CD14-positive monocyte (primary cell): ENCODE results near the gene ABCB8. TPM values are rescaled to one million over a fixed set of nuclear protein-coding genes. Genes with fewer than 3 reads are reported as not detected.
A peak's percentile ranks its signal among the peaks of the same experiment; 100 is the strongest.

Experiments used
- DNase-seq, 3 donors: peaks; one replicate each; pipeline ENCODE4 v3.0.0-alpha.2; 2011 to 2022
- H2AFZ ChIP-seq: 2 replicates; pipeline ENCODE4 v1.6.0; 2012; ENCODE audit warnings: mild to moderate bottlenecking, low read depth, low read length, inconsistent platforms; ENCODE audit not compliant: insufficient read depth, poor library complexity, severe bottlenecking
- H3K27ac ChIP-seq, 2 donors: 1 replicate in 1 of 2; 2 replicates in 1 of 2; pipeline ENCODE4 v1.5.1; 2012 to 2013; ENCODE audit warnings: low read length in 2 of 2, control low read depth in 1 of 2, inconsistent platforms in 1 of 2, low read depth in 1 of 2, mild to moderate bottlenecking in 1 of 2
- H3K27me3 ChIP-seq, 2 donors: one replicate each; pipeline versions ENCODE4 v1.6.0 to v1.6.1; 2011 to 2013; ENCODE audit warnings: low read length in 2 of 2; ENCODE audit not compliant: control insufficient read depth in 2 of 2, insufficient read depth in 2 of 2
- H3K36me3 ChIP-seq, 2 donors: replicated peaks in 1 of 2; 1 replicate in 1 of 2; 2 replicates in 1 of 2; pipeline versions ENCODE4 v1.5.1 to v1.6.1; 2012 to 2013; ENCODE audit warnings: low read length in 2 of 2, control low read depth in 1 of 2, inconsistent platforms in 1 of 2, mild to moderate bottlenecking in 1 of 2; ENCODE audit not compliant: insufficient read depth in 2 of 2, control insufficient read depth in 1 of 2
- H3K4me1 ChIP-seq, 2 donors: 1 replicate in 1 of 2; 2 replicates in 1 of 2; pipeline versions ENCODE4 v1.5.1 to v1.6.1; 2012 to 2013; ENCODE audit warnings: low read length in 2 of 2, control low read depth in 1 of 2, inconsistent platforms in 1 of 2, mild to moderate bottlenecking in 1 of 2, moderate library complexity in 1 of 2; ENCODE audit not compliant: insufficient read depth in 2 of 2, control insufficient read depth in 1 of 2
- H3K4me2 ChIP-seq: replicated peaks from 2 replicates; pipeline ENCODE3; 2012; ENCODE audit warnings: low read length, moderate library complexity, mild to moderate bottlenecking; ENCODE audit not compliant: poor library complexity, severe bottlenecking; ENCODE audit errors: extremely low read depth
- H3K4me3 ChIP-seq, 3 experiments: fragments of 200-600 bp in 1 of 3; sonication (generic) in 1 of 3; replicated peaks in 1 of 3; 1 replicate in 2 of 3; 2 replicates in 1 of 3; pipeline ENCODE4 v1.5.1; 2011 to 2013; ENCODE audit warnings: low read length in 3 of 3, mild to moderate bottlenecking in 3 of 3, control low read depth in 2 of 3, low read depth in 2 of 3, inconsistent platforms in 1 of 3, moderate library complexity in 1 of 3
- H3K79me2 ChIP-seq: 2 replicates; pipeline ENCODE4 v1.6.0; 2012; ENCODE audit warnings: mild to moderate bottlenecking, control low read depth, inconsistent platforms, low read length, moderate library complexity; ENCODE audit not compliant: insufficient read depth
- H3K9ac ChIP-seq: 2 replicates; pipeline ENCODE4 v1.6.0; 2017; ENCODE audit warnings: low read length, mild to moderate bottlenecking; ENCODE audit not compliant: insufficient read depth, poor library complexity, severe bottlenecking
- H3K9me3 ChIP-seq, 2 donors: replicated peaks in 1 of 2; 1 replicate in 1 of 2; 2 replicates in 1 of 2; pipeline versions ENCODE4 v1.5.1 to v1.6.1; 2012 to 2013; ENCODE audit warnings: low read length in 2 of 2, control low read depth in 1 of 2; ENCODE audit not compliant: control insufficient read depth in 1 of 2, insufficient read depth in 1 of 2
- H4K20me1 ChIP-seq: 2 replicates; pipeline ENCODE4 v1.6.0; 2012; ENCODE audit warnings: mild to moderate bottlenecking, low read length, control low read depth, moderate library complexity; ENCODE audit not compliant: insufficient read depth
- H3K27ac Mint-ChIP-seq, 7 donors: one replicate each; pipeline ENCODE4 v1.8.0; 2020; ENCODE audit warnings: mild to moderate bottlenecking in 7 of 7, mixed read lengths in 7 of 7, moderate library complexity in 6 of 7, inconsistent platforms in 2 of 7
- H3K27me3 Mint-ChIP-seq, 3 donors: one replicate each; pipeline ENCODE4 v1.8.0; 2021 to 2022; ENCODE audit warnings: low read depth in 3 of 3, mild to moderate bottlenecking in 3 of 3, mixed read lengths in 3 of 3, moderate library complexity in 3 of 3, inconsistent platforms in 1 of 3
- H3K36me3 Mint-ChIP-seq, 2 donors: one replicate each; pipeline ENCODE4 v1.8.0; 2020; ENCODE audit warnings: mixed read lengths in 2 of 2, inconsistent platforms in 1 of 2, mild to moderate bottlenecking in 1 of 2
- H3K4me1 Mint-ChIP-seq: one replicate; pipeline ENCODE4 v1.8.0; 2020; ENCODE audit warnings: mild to moderate bottlenecking, mixed read lengths
- H3K4me3 Mint-ChIP-seq, 2 donors: one replicate each; pipeline ENCODE4 v1.8.0; 2020; ENCODE audit warnings: mild to moderate bottlenecking in 2 of 2, mixed read lengths in 2 of 2, moderate library complexity in 1 of 2
- H3K9me3 Mint-ChIP-seq, 7 donors: one replicate each; pipeline ENCODE4 v1.8.0; 2020 to 2022; ENCODE audit warnings: mixed read lengths in 7 of 7, mild to moderate bottlenecking in 6 of 7, moderate library complexity in 6 of 7, inconsistent platforms in 2 of 7
- CTCF ChIP-seq: fragments of 200-600 bp; IDR thresholded peaks from one replicate; pipeline ENCODE4 v1.8.0; 2022; ENCODE audit warnings: antibody characterized with exemption, mild to moderate bottlenecking
- WGBS: methylation state at CpG from one replicate; pipeline ENCODE4 v1.1.5; 2013; ENCODE audit warnings: missing lambda C conversion rate; ENCODE audit not compliant: insufficient coverage; 5-methylcytosine and 5-hydroxymethylcytosine counted together
- intact Hi-C, 2 donors: fragments of 100-400 bp; cut with micrococcal nuclease; formaldehyde crosslinking; loops; one replicate each; pipeline versions ENCODE4 v1.15.0 to v1.15.1; 2023
- polyA plus RNA-seq, 3 donors: library from polyadenylated mRNA; depleted of rRNA in 1 of 3; unstranded in 2 of 3; stranded (reverse) in 1 of 3; fragments of 300-500 nt in 2 of 3; fragments of >200 nt in 1 of 3; fragmentation: Illumina TruSeq in 2 of 3; gene quantifications; 1 replicate in 2 of 3; 2 replicates in 1 of 3; pipeline ENCODE4 v1.2.3, GENCODE V29; 2012 to 2021

The ABCB8 gene
- polyA plus RNA-seq, 3 donors = 9.3 to 19.9 (median 9.5) TPM

- no peaks in the 10 kb centered on the region for H3K4me1 Mint-ChIP-seq
- no peaks in the 10 kb centered on the region for H3K4me1 ChIP-seq
- H3K4me2 ChIP-seq = no peak overlapping the region
- no peaks in the 10 kb centered on the region for H3K27me3 ChIP-seq
- peak overlapping the region in 1 of 7 donors; percentile 69 for H3K27ac Mint-ChIP-seq
- DNase-seq = no peak
- no peak overlapping the region for H3K4me3 Mint-ChIP-seq
- no peak overlapping the region for H3K4me3 ChIP-seq
- intact Hi-C loops = no loop called here
- H3K9me3 Mint-ChIP-seq = peaks cover 0 to 3% (median 0%) of the 10 kb centered on the region in 7 donors
- no peak overlapping the region for H3K9ac ChIP-seq
- H3K36me3 Mint-ChIP-seq = peaks cover 65 to 91% of the 10 kb centered on the region in 2 donors
- H3K27ac ChIP-seq = no peak overlapping the region
- H2AFZ ChIP-seq = no peak overlapping the region
- H3K27me3 Mint-ChIP-seq = no peaks in the 10 kb centered on the region
- H3K36me3 ChIP-seq = peaks cover 90 to 95% of the 10 kb centered on the region in 2 donors
- no peak for TF ChIP-seq CTCF
- no peaks in the 10 kb centered on the region for H3K9me3 ChIP-seq
- H3K79me2 ChIP-seq = no peaks in the 10 kb centered on the region
- 96% methylated on average over 15 of the region's 17 CpGs for WGBS
- H4K20me1 ChIP-seq = peaks cover 47% of the 10 kb centered on the region
These were observed 41.8 kb downstream of the ABCB8 start for GRCh38 chr7:151069841-151070573.

- no peaks in the 10 kb centered on the region for H3K4me1 ChIP-seq
- no peaks in the 10 kb centered on the region for H3K27me3 ChIP-seq
- H3K79me2 ChIP-seq = no peaks in the 10 kb centered on the region
- peaks cover 43% of the 10 kb centered on the region for H4K20me1 ChIP-seq
- H3K9me3 Mint-ChIP-seq = peaks cover 0 to 3% (median 0%) of the 10 kb centered on the region in 7 donors
- H3K27me3 Mint-ChIP-seq = no peaks in the 10 kb centered on the region
- no peaks in the 10 kb centered on the region for H3K9me3 ChIP-seq
- H3K36me3 Mint-ChIP-seq = peaks cover 65 to 91% of the 10 kb centered on the region in 2 donors
- no peak overlapping the region for H3K4me3 Mint-ChIP-seq
- no peak overlapping the region for H3K4me2 ChIP-seq
- peak overlapping the region in 1 of 7 donors; percentile 55 for H3K27ac Mint-ChIP-seq
- no peak overlapping the region for H2AFZ ChIP-seq
- DNase-seq = no peak
- H3K4me3 ChIP-seq = no peak overlapping the region
- no peak overlapping the region for H3K27ac ChIP-seq
- no peak overlapping the region for H3K9ac ChIP-seq
- no peaks in the 10 kb centered on the region for H3K4me1 Mint-ChIP-seq
- WGBS = over 99% methylated on average over 15 of the region's 15 CpGs
- intact Hi-C loops = no loop called here
- peaks cover 90 to 95% of the 10 kb centered on the region in 2 donors for H3K36me3 ChIP-seq
- no peak for TF ChIP-seq CTCF
These were observed 42.3 kb downstream of the ABCB8 start for GRCh38 chr7:151070574-151070960.
